ENCODE measurements around the gene ENPP6. TPM values are rescaled to one million over a fixed set of nuclear protein-coding genes. Genes with fewer than 3 reads are reported as not detected.

Gene ENPP6
- total RNA-seq, 1 donor from 2014 or later: 0.41 TPM

- H3K27ac Mint-ChIP-seq (ENCODE audit: unreplicated experiment): no peak overlapping the region
- no peaks in the 10 kb centered on the region for H3K4me1 Mint-ChIP-seq (ENCODE audit: unreplicated experiment)
- H3K27me3 Mint-ChIP-seq (ENCODE audit: unreplicated experiment): peaks cover 3% of the 10 kb centered on the region
- H3K9me3 Mint-ChIP-seq (ENCODE audit: unreplicated experiment): no peaks in the 10 kb centered on the region
- DNase-seq (ENCODE audit: low spot score): no peak
- no peaks in the 10 kb centered on the region for H3K36me3 Mint-ChIP-seq (ENCODE audit: low read depth, unreplicated experiment)
- no peak overlapping the region for H3K4me3 Mint-ChIP-seq (ENCODE audit: unreplicated experiment)
- no peak for TF ChIP-seq CTCF (IDR thresholded peaks at IDR 0.05; ENCODE audit: unreplicated experiment)
These were observed 123.0 kb downstream of the ENPP6 start for GRCh38 chr4:184094532-184095159.

GRCh38 chr4:184091986-184092385 lies 125.7 kb downstream of the ENPP6 start:
- H3K36me3 Mint-ChIP-seq (ENCODE audit: low read depth, unreplicated experiment): no peaks in the 10 kb centered on the region
- no peak overlapping the region for H3K27ac Mint-ChIP-seq (ENCODE audit: unreplicated experiment)
- no peak for TF ChIP-seq CTCF (IDR thresholded peaks at IDR 0.05; ENCODE audit: unreplicated experiment)
- no peaks in the 10 kb centered on the region for H3K27me3 Mint-ChIP-seq (ENCODE audit: unreplicated experiment)
- no peak for DNase-seq (ENCODE audit: low spot score)
- H3K9me3 Mint-ChIP-seq (ENCODE audit: unreplicated experiment): no peaks in the 10 kb centered on the region
- no peak overlapping the region for H3K4me3 Mint-ChIP-seq (ENCODE audit: unreplicated experiment)
- H3K4me1 Mint-ChIP-seq (ENCODE audit: unreplicated experiment): no peaks in the 10 kb centered on the region

GRCh38 chr4:184090571-184090970 lies 127.1 kb downstream of the ENPP6 start:
- DNase-seq (ENCODE audit: low spot score): no peak
- Mint-ChIP-seq H3K4me3 (ENCODE audit: unreplicated experiment) (no peak overlapping the region), H3K27ac (ENCODE audit: unreplicated experiment) (no peak overlapping the region), H3K27me3 (ENCODE audit: unreplicated experiment) (no peaks in the 10 kb centered on the region), H3K9me3 (ENCODE audit: unreplicated experiment) (no peaks in the 10 kb centered on the region), H3K36me3 (ENCODE audit: low read depth, unreplicated experiment) (no peaks in the 10 kb centered on the region), H3K4me1 (ENCODE audit: unreplicated experiment) (no peaks in the 10 kb centered on the region)
- no peak for TF ChIP-seq CTCF (IDR thresholded peaks at IDR 0.05; ENCODE audit: unreplicated experiment)

GRCh38 chr4:184080674-184081073 lies 137.0 kb downstream of the ENPP6 start:
- Mint-ChIP-seq H3K4me1 (ENCODE audit: unreplicated experiment) (peaks cover 2% of the 10 kb centered on the region), H3K36me3 (ENCODE audit: low read depth, unreplicated experiment) (no peaks in the 10 kb centered on the region), H3K9me3 (ENCODE audit: unreplicated experiment) (no peaks in the 10 kb centered on the region), H3K27me3 (ENCODE audit: unreplicated experiment) (peaks cover 2% of the 10 kb centered on the region), H3K27ac (ENCODE audit: unreplicated experiment) (no peak overlapping the region), H3K4me3 (ENCODE audit: unreplicated experiment) (no peak overlapping the region)
- DNase-seq (ENCODE audit: low spot score): no peak
- no peak for TF ChIP-seq CTCF (IDR thresholded peaks at IDR 0.05; ENCODE audit: unreplicated experiment)

- TF ChIP-seq CTCF (IDR thresholded peaks at IDR 0.05; ENCODE audit: unreplicated experiment): no peak
- Mint-ChIP-seq H3K36me3 (ENCODE audit: low read depth, unreplicated experiment) (no peaks in the 10 kb centered on the region), H3K4me3 (ENCODE audit: unreplicated experiment) (no peak overlapping the region), H3K27me3 (ENCODE audit: unreplicated experiment) (peaks cover 5% of the 10 kb centered on the region), H3K27ac (ENCODE audit: unreplicated experiment) (no peak overlapping the region), H3K4me1 (ENCODE audit: unreplicated experiment) (peaks cover 2% of the 10 kb centered on the region), H3K9me3 (ENCODE audit: unreplicated experiment) (no peaks in the 10 kb centered on the region)
- no peak for DNase-seq (ENCODE audit: low spot score)
These were observed 142.8 kb downstream of the ENPP6 start for GRCh38 chr4:184074677-184075388.
